ENCODE results near the gene THAP5.
A peak's percentile ranks its signal among the peaks of the same experiment; 100 is the strongest.

THAP5 gene

GRCh38 chr7:108578937-108579336 is 9.4 kb upstream of the THAP5 start:
- Histone ChIP-seq H3K4me3 (ENCODE audit: low read depth, low read length) (no peak overlapping the region), H3K4me1 (no peaks in the 10 kb centered on the region), H3K9me3 (no peaks in the 10 kb centered on the region), H3K36me3 (peaks cover 7% of the 10 kb centered on the region), H3K27me3 (no peaks in the 10 kb centered on the region)
- DNase-seq = no peak
- TF ChIP-seq, protein P1, sequence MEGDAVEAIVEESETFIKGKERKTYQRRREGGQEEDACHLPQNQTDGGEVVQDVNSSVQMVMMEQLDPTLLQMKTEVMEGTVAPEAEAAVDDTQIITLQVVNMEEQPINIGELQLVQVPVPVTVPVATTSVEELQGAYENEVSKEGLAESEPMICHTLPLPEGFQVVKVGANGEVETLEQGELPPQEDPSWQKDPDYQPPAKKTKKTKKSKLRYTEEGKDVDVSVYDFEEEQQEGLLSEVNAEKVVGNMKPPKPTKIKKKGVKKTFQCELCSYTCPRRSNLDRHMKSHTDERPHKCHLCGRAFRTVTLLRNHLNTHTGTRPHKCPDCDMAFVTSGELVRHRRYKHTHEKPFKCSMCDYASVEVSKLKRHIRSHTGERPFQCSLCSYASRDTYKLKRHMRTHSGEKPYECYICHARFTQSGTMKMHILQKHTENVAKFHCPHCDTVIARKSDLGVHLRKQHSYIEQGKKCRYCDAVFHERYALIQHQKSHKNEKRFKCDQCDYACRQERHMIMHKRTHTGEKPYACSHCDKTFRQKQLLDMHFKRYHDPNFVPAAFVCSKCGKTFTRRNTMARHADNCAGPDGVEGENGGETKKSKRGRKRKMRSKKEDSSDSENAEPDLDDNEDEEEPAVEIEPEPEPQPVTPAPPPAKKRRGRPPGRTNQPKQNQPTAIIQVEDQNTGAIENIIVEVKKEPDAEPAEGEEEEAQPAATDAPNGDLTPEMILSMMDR (IDR thresholded peaks at IDR 0.05; ENCODE audit: low read depth, low read length) = no peak

GRCh38 chr7:108576116-108576515 is 6.6 kb upstream of the THAP5 start:
- H3K27me3 ChIP-seq = no peaks in the 10 kb centered on the region
- H3K36me3 ChIP-seq = peaks cover 12% of the 10 kb centered on the region
- TF ChIP-seq, protein P1 (IDR thresholded peaks at IDR 0.05; ENCODE audit: low read depth, low read length) = no peak
- no peak overlapping the region for H3K4me3 ChIP-seq (ENCODE audit: low read depth, low read length)
- DNase-seq = no peak
- H3K9me3 ChIP-seq = no peaks in the 10 kb centered on the region
- H3K4me1 ChIP-seq = no peaks in the 10 kb centered on the region

GRCh38 chr7:108575156-108575555 is 5.7 kb upstream of the THAP5 start:
- no peak for DNase-seq
- peaks cover 12% of the 10 kb centered on the region for H3K36me3 ChIP-seq
- no peaks in the 10 kb centered on the region for H3K27me3 ChIP-seq
- TF ChIP-seq, protein P1 (IDR thresholded peaks at IDR 0.05; ENCODE audit: low read depth, low read length) = no peak
- no peaks in the 10 kb centered on the region for H3K4me1 ChIP-seq
- no peaks in the 10 kb centered on the region for H3K9me3 ChIP-seq
- H3K4me3 ChIP-seq (ENCODE audit: low read depth, low read length) = no peak overlapping the region

- H3K4me3 ChIP-seq (ENCODE audit: low read depth, low read length) = no peak overlapping the region
- no peaks in the 10 kb centered on the region for H3K9me3 ChIP-seq
- TF ChIP-seq, protein P1 (IDR thresholded peaks at IDR 0.05; ENCODE audit: low read depth, low read length) = no peak
- peaks cover 12% of the 10 kb centered on the region for H3K36me3 ChIP-seq
- DNase-seq = no peak
- H3K4me1 ChIP-seq = no peaks in the 10 kb centered on the region
- H3K27me3 ChIP-seq = no peaks in the 10 kb centered on the region
These were observed 3.0 kb upstream of the THAP5 start for GRCh38 chr7:108572480-108572879.

GRCh38 chr7:108570146-108570755 is 745 bp upstream of the THAP5 start:
- peak overlapping the region; percentile 82 for H3K4me3 ChIP-seq (ENCODE audit: low read depth, low read length)
- TF ChIP-seq, protein P1 (IDR thresholded peaks at IDR 0.05; ENCODE audit: low read depth, low read length) = no peak
- H3K27me3 ChIP-seq = no peaks in the 10 kb centered on the region
- H3K36me3 ChIP-seq = peaks cover 11% of the 10 kb centered on the region
- H3K9me3 ChIP-seq = no peaks in the 10 kb centered on the region
- H3K4me1 ChIP-seq = no peaks in the 10 kb centered on the region
- peak; percentile 43 for DNase-seq

GRCh38 chr7:108568801-108569380 is 615 bp downstream of the THAP5 start:
- no peak for DNase-seq
- peaks cover 12% of the 10 kb centered on the region for H3K36me3 ChIP-seq

More at GRCh38 chr7:108568801-108569380, 615 bp downstream of the THAP5 start:
- Histone ChIP-seq H3K9me3 (no peaks in the 10 kb centered on the region), H3K27me3 (no peaks in the 10 kb centered on the region), H3K4me1 (no peaks in the 10 kb centered on the region), H3K4me3 (ENCODE audit: low read depth, low read length) (peak overlapping the region; percentile 82)
- TF ChIP-seq, protein P1 (IDR thresholded peaks at IDR 0.05; ENCODE audit: low read depth, low read length) = no peak
